Neuronal stem cell (in vitro differentiated cells): ENCODE measurements around the gene CNPY1.

Experiments
- DNase-seq: peaks from one replicate; pipeline ENCODE4 v3.0.0-alpha.2; 2013; ENCODE audit warnings: low spot score
- H2AFZ ChIP-seq: one replicate; pipeline ENCODE4 v1.6.1; 2013; ENCODE audit warnings: mild to moderate bottlenecking, low read length, inconsistent platforms
- H2AK5ac ChIP-seq: 2 replicates; pipeline ENCODE4 v1.6.1; 2013; ENCODE audit warnings: low read depth, mild to moderate bottlenecking, inconsistent platforms, low read length, moderate library complexity, mixed read lengths
- H2BK120ac ChIP-seq: 2 replicates; pipeline ENCODE4 v1.6.1; 2013; ENCODE audit warnings: low read depth, mild to moderate bottlenecking, inconsistent platforms, low read length, moderate library complexity, mixed read lengths
- H2BK12ac ChIP-seq: one replicate; pipeline ENCODE4 v1.6.1; 2013; ENCODE audit warnings: low read length, inconsistent platforms
- H2BK15ac ChIP-seq: 2 replicates; pipeline ENCODE4 v1.6.1; 2013; ENCODE audit warnings: mild to moderate bottlenecking, low read length, inconsistent platforms, mixed read lengths
- H2BK5ac ChIP-seq: one replicate; pipeline ENCODE4 v1.6.1; 2013; ENCODE audit warnings: inconsistent platforms, mild to moderate bottlenecking, low read length, moderate library complexity
- H3K14ac ChIP-seq: one replicate; pipeline ENCODE4 v1.6.1; 2013; ENCODE audit warnings: low read length, inconsistent platforms
- H3K18ac ChIP-seq: 2 replicates; pipeline ENCODE4 v1.6.1; 2013; ENCODE audit warnings: low read length, inconsistent platforms
- H3K23ac ChIP-seq: 2 replicates; pipeline ENCODE4 v1.6.1; 2013; ENCODE audit warnings: low read depth, mild to moderate bottlenecking, mixed read lengths, low read length, inconsistent platforms; ENCODE audit not compliant: poor library complexity
- H3K27ac ChIP-seq: replicated peaks from 3 replicates; pipeline ENCODE4 v1.5.1; 2013; ENCODE audit warnings: low read length, inconsistent platforms
- H3K27me3 ChIP-seq, 3 experiments: 2 replicates each; pipeline ENCODE4 v1.6.1; 2013; ENCODE audit warnings: low read length in 3 of 3, mild to moderate bottlenecking in 2 of 3, inconsistent platforms in 1 of 3, low read depth in 1 of 3, mixed read lengths in 1 of 3, moderate library complexity in 1 of 3; ENCODE audit not compliant: control insufficient read depth in 3 of 3, insufficient read depth in 3 of 3
- H3K36me3 ChIP-seq, 2 donors: replicated peaks in 1 of 2; 2 replicates each; pipeline ENCODE4 v1.6.1; 2013; ENCODE audit warnings: low read length in 2 of 2; ENCODE audit not compliant: control insufficient read depth in 2 of 2, insufficient read depth in 2 of 2
- H3K4ac ChIP-seq: 2 replicates; pipeline ENCODE4 v1.6.1; 2013; ENCODE audit warnings: inconsistent platforms, mild to moderate bottlenecking, low read length, moderate library complexity
- H3K4me1 ChIP-seq, 2 donors: 1 replicate in 1 of 2; 2 replicates in 1 of 2; pipeline ENCODE4 v1.6.1; 2013; ENCODE audit warnings: low read length in 2 of 2, low read depth in 1 of 2; ENCODE audit not compliant: control insufficient read depth in 2 of 2, insufficient read depth in 1 of 2
- H3K4me2 ChIP-seq: one replicate; pipeline ENCODE4 v1.6.1; 2013; ENCODE audit warnings: mild to moderate bottlenecking, low read length, inconsistent platforms; ENCODE audit not compliant: insufficient read depth, poor library complexity, severe bottlenecking
- H3K4me3 ChIP-seq, 2 donors: 2 replicates each; pipeline ENCODE4 v1.5.1; 2013; ENCODE audit warnings: low read length in 2 of 2, mild to moderate bottlenecking in 2 of 2, inconsistent platforms in 1 of 2, moderate library complexity in 1 of 2
- H3K79me1 ChIP-seq: one replicate; pipeline ENCODE4 v1.6.1; 2013; ENCODE audit warnings: low read depth, mild to moderate bottlenecking, inconsistent platforms, low read length, moderate library complexity
- H3K9ac ChIP-seq: one replicate; pipeline ENCODE4 v1.6.1; 2013; ENCODE audit warnings: mild to moderate bottlenecking, low read depth, low read length, inconsistent platforms; ENCODE audit not compliant: poor library complexity
- H3K9me3 ChIP-seq, 2 donors: replicated peaks in 1 of 2; 2 replicates each; pipeline versions ENCODE3 to v1.6.1; 2013; ENCODE audit warnings: low read length in 2 of 2, mild to moderate bottlenecking in 2 of 2, inconsistent platforms in 1 of 2, low read depth in 1 of 2, mixed read lengths in 1 of 2, moderate library complexity in 1 of 2; ENCODE audit not compliant: control insufficient read depth in 2 of 2, insufficient read depth in 1 of 2
- H4K8ac ChIP-seq: one replicate; pipeline ENCODE4 v1.6.1; 2013; ENCODE audit warnings: low read depth, mild to moderate bottlenecking, inconsistent platforms, low read length, moderate library complexity
- H4K91ac ChIP-seq: one replicate; pipeline ENCODE4 v1.6.1; 2013; ENCODE audit warnings: low read length, low read depth, mild to moderate bottlenecking, inconsistent platforms; ENCODE audit not compliant: poor library complexity
- WGBS, 2 donors: extraction: QIAGEN DNeasy Blood & Tissue Kit; methylation state at CpG; one replicate each; pipeline ENCODE4 v1.1.7; 2013; ENCODE audit warnings: missing lambda C conversion rate in 2 of 2, mixed read lengths in 1 of 2; ENCODE audit not compliant: insufficient read length in 2 of 2, insufficient replicate concordance in 1 of 2; ENCODE audit errors: extremely low coverage in 2 of 2; 5-methylcytosine and 5-hydroxymethylcytosine counted together

Gene CNPY1

DNA sequence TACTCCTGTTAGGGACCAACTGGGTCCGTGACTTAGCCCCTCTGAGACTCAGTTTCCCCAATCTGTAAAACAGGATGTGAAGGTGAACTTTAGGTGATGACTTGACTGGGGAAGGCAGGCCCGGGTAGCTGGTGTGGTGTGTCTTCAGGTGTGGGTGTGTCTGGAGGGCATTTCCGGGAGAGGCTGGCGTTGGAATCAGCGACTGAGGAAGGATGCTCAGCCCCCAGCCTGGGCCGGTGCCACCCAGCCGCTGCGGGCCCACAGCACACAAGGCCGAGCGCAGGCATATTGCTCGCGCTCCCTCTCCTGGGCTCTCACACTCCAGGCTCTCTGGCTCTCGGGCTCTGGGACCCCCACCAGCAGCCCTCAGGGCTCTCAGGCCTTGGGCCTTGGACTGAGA, 31.7 kb upstream of the CNPY1 start:
- H3K9me3 ChIP-seq = no peaks in the 10 kb centered on the region
- no peak overlapping the region for H2AFZ ChIP-seq
- no peak overlapping the region for H3K4me3 ChIP-seq
- no peak overlapping the region for H3K27ac ChIP-seq
- H2BK5ac ChIP-seq = no peak overlapping the region
- no peak overlapping the region for H3K14ac ChIP-seq
- H3K36me3 ChIP-seq = no peaks in the 10 kb centered on the region
- H3K4me2 ChIP-seq = no peak overlapping the region
- H2BK12ac ChIP-seq = no peak overlapping the region
- no peak overlapping the region for H3K4ac ChIP-seq
- H2BK120ac ChIP-seq = no peak overlapping the region
- no peaks in the 10 kb centered on the region for H3K79me1 ChIP-seq
- DNase-seq = no peak
- no peak overlapping the region for H4K91ac ChIP-seq
- H3K27me3 ChIP-seq = peaks cover 0 to 32% (median 0%) of the 10 kb centered on the region in 3 experiments
- no peak overlapping the region for H2BK15ac ChIP-seq
- no peak overlapping the region for H4K8ac ChIP-seq
- no peak overlapping the region for H3K18ac ChIP-seq
- WGBS, 2 donors = no CpG with 5 or more reads among the region's 13 CpGs
- no peak overlapping the region for H3K9ac ChIP-seq
- no peak overlapping the region for H2AK5ac ChIP-seq
- H3K4me1 ChIP-seq = peaks cover 0 to 4% of the 10 kb centered on the region in 2 donors
- no peak overlapping the region for H3K23ac ChIP-seq

DNA sequence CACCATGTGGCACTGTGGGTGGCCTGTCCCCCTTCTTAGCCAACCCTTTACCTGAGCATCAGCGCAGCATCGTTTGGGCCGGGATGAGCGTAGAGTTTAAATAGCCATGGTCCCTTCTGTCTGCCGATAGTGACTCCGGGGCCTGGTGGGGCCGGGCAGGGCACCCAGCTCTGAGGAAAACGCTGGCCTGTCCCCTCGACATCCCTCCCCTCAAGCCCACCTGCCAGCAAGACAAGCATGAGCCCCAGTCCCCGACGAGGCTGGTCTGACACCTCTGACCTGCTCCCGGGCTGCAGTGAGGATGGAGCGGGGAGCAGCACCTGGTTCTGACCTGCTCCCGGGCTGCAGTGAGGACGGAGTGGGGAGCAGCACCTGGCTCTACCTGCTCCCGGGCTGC, 31.1 kb upstream of the CNPY1 start:
- Histone ChIP-seq H3K27ac (no peak overlapping the region), H2BK120ac (no peak overlapping the region), H2BK15ac (no peak overlapping the region), H4K91ac (no peak overlapping the region), H3K4me1 (peaks cover 0 to 4% of the 10 kb centered on the region in 2 donors), H2BK12ac (no peak overlapping the region), H4K8ac (no peak overlapping the region), H3K27me3 (peaks cover 0 to 30% (median 0%) of the 10 kb centered on the region in 3 experiments), H3K36me3 (no peaks in the 10 kb centered on the region), H3K9me3 (no peaks in the 10 kb centered on the region), H2AFZ (no peak overlapping the region), H3K23ac (peak overlapping the region; percentile 29), H3K9ac (peak overlapping the region; percentile 50), H2BK5ac (no peak overlapping the region), H3K18ac (no peak overlapping the region), H3K14ac (no peak overlapping the region), H3K79me1 (no peaks in the 10 kb centered on the region), H3K4me3 (no peak overlapping the region), H3K4me2 (no peak overlapping the region), H2AK5ac (no peak overlapping the region), H3K4ac (no peak overlapping the region)
- WGBS, 2 donors = no CpG with 5 or more reads among the region's 16 CpGs
- DNase-seq = no peak

DNA sequence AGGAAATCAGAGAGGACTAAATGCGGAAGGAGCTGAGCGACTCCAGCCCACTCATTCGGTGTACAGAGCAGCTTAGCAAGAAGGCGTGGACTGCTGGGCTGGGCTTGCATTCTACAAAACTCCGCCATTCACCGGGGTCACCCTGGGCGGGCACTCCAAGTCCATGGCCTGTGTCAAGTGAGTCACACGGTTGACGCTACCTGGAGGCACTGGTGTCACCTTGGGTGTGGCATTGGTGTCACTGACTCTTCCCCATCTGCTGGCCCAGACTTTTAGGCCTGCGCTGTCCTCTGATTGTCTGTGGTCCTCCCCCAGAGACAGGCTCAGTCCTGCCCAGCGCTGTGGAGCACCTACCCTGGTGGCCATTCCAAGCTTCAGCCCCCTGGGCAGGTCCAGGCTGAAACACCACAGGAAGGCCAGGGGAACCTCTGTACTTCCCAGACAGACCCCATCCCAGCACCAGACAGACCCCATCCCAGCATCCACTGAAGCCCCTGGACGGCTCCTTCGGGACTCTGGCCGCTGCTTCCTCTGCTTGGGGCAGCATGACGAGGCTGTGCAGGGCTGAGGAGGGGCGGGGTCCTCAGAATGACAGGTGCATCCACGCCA, 30.6 kb upstream of the CNPY1 start:
- no peak for DNase-seq
- Histone ChIP-seq H3K14ac (no peak overlapping the region), H2BK5ac (no peak overlapping the region), H3K4me2 (no peak overlapping the region), H2BK15ac (no peak overlapping the region), H4K91ac (peak overlapping the region; percentile 66), H3K9me3 (no peaks in the 10 kb centered on the region), H3K36me3 (no peaks in the 10 kb centered on the region), H3K27ac (no peak overlapping the region), H2AFZ (no peak overlapping the region), H3K23ac (peak overlapping the region; percentile 29), H4K8ac (no peak overlapping the region), H2AK5ac (no peak overlapping the region), H2BK12ac (no peak overlapping the region), H3K4ac (no peak overlapping the region), H3K4me3 (no peak overlapping the region), H3K79me1 (no peaks in the 10 kb centered on the region), H3K27me3 (peaks cover 0 to 26% (median 0%) of the 10 kb centered on the region in 3 experiments), H3K9ac (peak overlapping the region; percentile 50), H3K4me1 (peaks cover 0 to 4% of the 10 kb centered on the region in 2 donors), H3K18ac (peak overlapping the region; percentile 74), H2BK120ac (no peak overlapping the region)
- WGBS, 2 donors = no CpG with 5 or more reads among the region's 17 CpGs

DNA sequence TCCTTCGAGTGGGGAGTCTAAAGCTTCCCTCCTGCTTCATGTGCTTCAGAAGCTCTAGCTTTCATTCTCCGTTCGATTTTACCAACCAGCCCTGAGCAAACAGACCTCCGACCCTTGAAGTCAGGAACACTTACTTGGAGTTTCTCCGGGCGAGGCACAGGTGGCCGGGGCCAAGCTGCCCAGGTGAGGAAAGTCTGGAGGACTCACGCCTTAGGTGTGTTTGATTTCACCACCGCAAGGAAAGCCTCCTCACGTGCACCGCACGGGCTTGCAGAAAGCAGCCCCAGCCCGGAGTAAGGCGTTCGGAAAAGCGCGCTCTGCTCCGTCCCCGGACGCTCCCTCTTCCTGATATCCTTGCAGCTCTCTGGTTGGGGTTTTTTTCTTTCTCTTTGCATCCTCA, 30.1 kb upstream of the CNPY1 start:
- H2BK12ac ChIP-seq = no peak overlapping the region
- peaks cover 0 to 28% (median 0%) of the 10 kb centered on the region in 3 experiments for H3K27me3 ChIP-seq
- H3K18ac ChIP-seq = no peak overlapping the region
- H3K27ac ChIP-seq = no peak overlapping the region
- H3K23ac ChIP-seq = no peak overlapping the region
- H3K79me1 ChIP-seq = no peaks in the 10 kb centered on the region
- H3K9me3 ChIP-seq = no peaks in the 10 kb centered on the region
- WGBS, 2 donors = no CpG with 5 or more reads among the region's 20 CpGs
- H3K9ac ChIP-seq = no peak overlapping the region
- no peaks in the 10 kb centered on the region for H3K36me3 ChIP-seq
- no peak overlapping the region for H3K14ac ChIP-seq
- no peak overlapping the region for H3K4ac ChIP-seq
- no peak overlapping the region for H3K4me2 ChIP-seq
- no peak overlapping the region for H2AFZ ChIP-seq
- no peak overlapping the region for H4K8ac ChIP-seq
- no peak overlapping the region for H4K91ac ChIP-seq
- H3K4me1 ChIP-seq = peaks cover 0 to 4% of the 10 kb centered on the region in 2 donors
- no peak overlapping the region for H2AK5ac ChIP-seq
- no peak overlapping the region for H2BK120ac ChIP-seq
- H2BK5ac ChIP-seq = no peak overlapping the region
- no peak overlapping the region for H2BK15ac ChIP-seq
- DNase-seq = no peak
- H3K4me3 ChIP-seq = no peak overlapping the region
